ENCODE data around the gene SSTR1. TPM values are rescaled to one million over a fixed set of nuclear protein-coding genes. Genes with fewer than 3 reads are reported as not detected.

Gene SSTR1
- total and polyA plus RNA-seq, 11 donors: 0.12 to 2.6 (median 0.53) TPM

Other genes starting within 250 kb of the SSTR1 start
- gene CLEC14A, start 48.2 kb downstream of the SSTR1 start, total RNA-seq: 10 to 100 TPM; 23.6 to 59.9 (median 31.3) TPM
- 10 to 100 TPM; 20.6 to 61.7 TPM for gene CLEC14A, start 48.2 kb downstream of the SSTR1 start, polyA plus RNA-seq